GM12865 (cell line): ENCODE measurements around the gene MEIKIN.

ENCODE experiments used
- DNase-seq: peaks from one replicate; pipeline ENCODE4 v3.0.0; 2010; ENCODE audit warnings: low read depth
- H3K4me3 ChIP-seq: 2 replicates; pipeline ENCODE4 v1.5.1; 2011; ENCODE audit warnings: mild to moderate bottlenecking, low read depth, low read length, control low read depth
- TF ChIP-seq, protein P1 (sequence below): IDR thresholded peaks from 2 replicates; pipeline ENCODE4 v1.5.1; 2011; ENCODE audit warnings: low read length, control low read depth, low read depth, inconsistent platforms; ENCODE audit not compliant: insufficient read depth; ENCODE audit errors: missing control alignments

MEIKIN gene

DNA sequence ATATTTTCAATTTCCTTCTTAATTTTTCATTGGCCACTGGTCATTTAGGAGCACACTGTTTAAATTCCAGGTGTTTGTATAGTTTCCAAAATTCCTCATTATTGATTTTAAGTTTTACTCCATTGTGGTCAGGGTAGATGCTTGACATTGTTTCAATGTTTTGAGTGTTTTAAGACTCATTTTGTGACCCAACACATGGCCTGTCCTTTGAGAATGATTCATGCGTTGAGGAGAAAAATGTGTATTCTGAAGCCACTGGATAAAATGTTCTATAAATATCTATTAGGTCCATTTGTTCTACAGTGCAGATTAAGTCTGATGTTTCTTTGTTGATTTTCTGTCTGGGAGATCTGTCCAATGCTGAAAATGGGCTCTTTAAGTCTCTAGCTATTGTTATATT lies 124.2 kb downstream of the MEIKIN start:
- no peak overlapping the region for H3K4me3 ChIP-seq
- TF ChIP-seq, protein P1, sequence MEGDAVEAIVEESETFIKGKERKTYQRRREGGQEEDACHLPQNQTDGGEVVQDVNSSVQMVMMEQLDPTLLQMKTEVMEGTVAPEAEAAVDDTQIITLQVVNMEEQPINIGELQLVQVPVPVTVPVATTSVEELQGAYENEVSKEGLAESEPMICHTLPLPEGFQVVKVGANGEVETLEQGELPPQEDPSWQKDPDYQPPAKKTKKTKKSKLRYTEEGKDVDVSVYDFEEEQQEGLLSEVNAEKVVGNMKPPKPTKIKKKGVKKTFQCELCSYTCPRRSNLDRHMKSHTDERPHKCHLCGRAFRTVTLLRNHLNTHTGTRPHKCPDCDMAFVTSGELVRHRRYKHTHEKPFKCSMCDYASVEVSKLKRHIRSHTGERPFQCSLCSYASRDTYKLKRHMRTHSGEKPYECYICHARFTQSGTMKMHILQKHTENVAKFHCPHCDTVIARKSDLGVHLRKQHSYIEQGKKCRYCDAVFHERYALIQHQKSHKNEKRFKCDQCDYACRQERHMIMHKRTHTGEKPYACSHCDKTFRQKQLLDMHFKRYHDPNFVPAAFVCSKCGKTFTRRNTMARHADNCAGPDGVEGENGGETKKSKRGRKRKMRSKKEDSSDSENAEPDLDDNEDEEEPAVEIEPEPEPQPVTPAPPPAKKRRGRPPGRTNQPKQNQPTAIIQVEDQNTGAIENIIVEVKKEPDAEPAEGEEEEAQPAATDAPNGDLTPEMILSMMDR: no peak
- DNase-seq: no peak

DNA sequence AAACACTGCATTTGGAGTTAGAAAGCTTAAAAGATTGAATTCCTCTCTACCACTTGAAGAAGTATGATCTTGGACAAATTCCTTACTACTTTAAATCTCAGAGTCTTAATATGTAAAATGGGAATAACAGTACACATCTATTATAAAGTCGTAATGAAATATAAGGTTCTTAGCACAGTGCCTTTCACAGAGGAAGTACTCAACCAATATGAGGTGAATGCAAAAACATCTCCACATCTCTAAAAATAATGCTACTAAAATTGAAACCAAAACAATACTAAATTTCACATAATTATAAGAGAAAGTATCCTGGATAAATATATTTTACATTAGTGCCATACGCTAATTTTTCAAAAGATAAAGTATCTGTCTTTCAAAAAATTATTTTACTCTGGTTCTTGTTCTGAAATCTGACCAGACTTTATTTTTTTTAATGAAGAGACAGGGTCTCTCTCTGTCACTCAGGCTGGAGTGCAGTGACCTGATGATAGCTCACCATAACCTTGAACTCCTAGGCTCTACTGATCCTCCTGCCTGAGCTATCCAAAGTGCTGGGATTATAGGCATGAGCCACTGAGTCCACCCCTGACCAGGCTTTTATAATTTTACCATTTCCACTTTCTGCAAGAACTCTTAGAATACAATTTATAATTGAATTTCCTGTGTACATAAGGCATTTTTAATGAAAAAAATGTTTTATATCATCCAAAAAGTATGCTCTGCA lies 127.3 kb downstream of the MEIKIN start:
- H3K4me3 ChIP-seq: no peak overlapping the region
- DNase-seq: no peak
- TF ChIP-seq, protein P1: no peak

DNA sequence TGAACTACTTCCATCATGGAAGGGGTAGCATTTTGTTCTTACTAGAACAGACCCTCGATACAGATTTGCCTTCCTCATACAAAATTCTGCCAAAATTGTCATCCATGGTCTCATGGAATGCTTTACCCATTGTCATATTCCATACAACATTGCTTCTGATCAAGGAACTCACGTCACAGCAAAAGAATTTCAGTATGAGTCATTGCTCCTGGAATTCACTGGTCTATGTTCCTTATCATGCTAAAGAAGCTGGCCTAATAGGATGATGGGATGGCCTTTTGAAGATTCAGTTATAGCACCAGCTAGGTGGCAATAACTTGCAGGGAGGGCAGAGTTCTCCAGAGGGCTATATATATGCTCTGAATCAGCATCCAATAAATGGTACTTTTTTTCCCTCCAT lies 130.5 kb downstream of the MEIKIN start:
- no peak overlapping the region for H3K4me3 ChIP-seq
- no peak for DNase-seq
- TF ChIP-seq, protein P1: no peak

DNA sequence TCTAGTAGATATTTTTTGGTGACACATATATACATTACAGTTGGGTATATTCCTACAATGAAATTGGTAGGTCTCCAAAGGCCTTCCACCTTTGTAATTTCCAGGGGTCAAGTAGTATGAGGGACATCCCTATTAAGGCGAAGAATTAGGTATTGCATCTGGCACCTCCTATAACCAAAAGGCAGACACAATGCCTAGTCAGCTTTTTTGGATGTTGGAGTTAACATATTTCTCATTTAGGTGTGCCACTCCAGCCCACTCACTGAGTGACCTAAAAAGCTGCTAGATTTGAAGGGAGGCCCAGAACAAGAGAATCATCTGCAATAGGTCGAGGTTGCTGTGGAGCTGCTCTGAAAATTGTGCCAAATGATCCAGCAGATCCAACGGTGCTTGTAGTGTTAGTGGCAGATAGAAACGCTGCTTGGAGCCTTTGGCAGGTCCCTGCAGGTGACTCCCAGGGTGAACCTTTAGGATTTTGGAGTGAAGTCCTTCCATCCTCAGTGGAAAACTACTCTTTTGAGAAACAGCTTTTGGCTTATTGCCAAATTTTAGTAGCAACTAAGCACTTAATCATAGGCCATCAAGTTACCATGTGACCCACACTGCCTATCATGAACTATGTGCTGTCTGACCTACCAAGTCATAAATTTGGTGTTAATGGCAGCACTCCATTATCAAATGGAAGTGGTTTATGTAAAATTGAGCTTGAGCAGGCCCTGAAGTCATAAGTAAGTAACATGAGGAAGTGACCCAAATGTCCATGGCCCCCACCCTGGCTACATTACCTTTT lies 132.9 kb downstream of the MEIKIN start:
- TF ChIP-seq, protein P1: no peak
- H3K4me3 ChIP-seq: no peak overlapping the region
- DNase-seq: no peak

DNA sequence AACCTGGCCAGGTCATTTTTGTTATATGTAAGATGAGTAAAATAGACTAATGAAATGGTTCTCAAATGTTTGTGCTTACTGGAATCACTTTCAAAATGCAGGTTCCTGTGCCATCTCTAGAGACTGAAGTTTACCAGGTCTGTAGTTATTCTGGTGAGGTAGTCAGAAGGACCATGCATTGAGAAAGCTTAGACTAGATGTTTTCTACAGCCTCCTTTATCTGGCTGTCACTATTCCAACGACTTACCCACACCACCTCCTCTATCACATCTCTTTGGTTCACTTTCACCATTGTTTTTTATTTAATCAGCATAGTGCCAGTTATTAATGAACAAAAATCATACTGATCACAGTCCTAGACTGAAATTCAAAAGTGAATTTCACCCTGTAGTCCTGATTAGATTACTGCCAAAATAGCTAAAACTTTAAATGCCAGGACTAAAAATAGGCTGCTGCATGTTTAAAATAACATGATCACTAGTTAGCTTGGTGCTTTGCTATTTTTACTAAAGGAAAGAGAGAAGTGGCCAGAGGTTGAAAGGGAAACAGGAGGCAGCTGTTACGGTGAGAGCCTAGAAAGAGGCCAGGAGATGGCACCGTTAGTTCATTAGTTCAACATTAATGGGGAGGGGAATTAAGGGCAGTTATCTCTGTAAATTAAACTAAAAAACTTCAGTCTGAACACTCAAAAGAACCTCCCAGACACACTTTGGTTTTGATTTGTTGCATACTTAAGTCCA lies 134.8 kb downstream of the MEIKIN start:
- H3K4me3 ChIP-seq: no peak overlapping the region
- peak; percentile 53 for DNase-seq
- TF ChIP-seq, protein P1: peak; percentile 31

DNA sequence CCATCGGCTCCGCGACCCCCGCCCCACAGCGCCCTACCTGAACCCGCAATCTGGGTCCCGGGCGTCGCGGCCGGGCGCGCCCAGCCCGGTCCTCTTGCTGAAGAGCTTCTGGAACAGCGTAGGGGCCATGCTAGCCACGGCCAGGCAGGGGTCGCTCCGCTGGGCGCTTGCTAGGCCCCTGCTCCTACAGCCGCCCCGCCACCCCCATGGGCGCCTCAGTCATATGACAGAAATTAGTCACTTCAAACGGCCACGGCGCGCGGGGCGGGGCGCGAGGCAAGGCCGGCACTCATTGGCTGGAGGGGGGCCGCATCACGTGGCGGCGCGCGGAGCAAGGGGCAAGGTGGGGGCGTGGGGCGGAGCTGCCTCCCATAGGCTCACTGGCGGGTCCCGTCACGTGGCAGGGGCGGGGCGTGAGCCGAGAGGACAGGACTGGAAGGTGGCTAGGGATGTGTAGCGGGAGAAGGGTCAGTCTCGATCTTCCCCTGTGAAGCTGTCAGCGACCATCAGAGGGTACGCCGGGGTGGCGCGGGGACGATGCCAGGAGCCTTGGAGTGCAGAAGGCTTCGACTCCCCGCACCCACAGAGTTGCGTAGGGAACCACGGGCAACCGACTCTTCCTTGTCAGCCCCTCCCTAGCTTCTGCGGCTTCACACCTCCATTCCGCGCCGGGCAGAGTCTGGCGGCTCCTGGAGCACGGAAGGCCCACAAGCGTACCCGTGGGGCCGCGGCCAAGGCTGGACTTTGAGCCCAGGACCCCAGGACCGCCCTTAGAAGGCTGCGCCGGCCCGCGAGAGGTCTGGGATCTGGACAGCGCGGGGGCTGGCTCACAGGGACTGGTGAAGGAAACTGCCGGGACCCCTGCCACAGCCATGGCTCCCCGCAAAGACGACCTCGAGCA lies 148.4 kb downstream of the MEIKIN start, which contains the start of gene FNIP1:
TSS of gene FNIP1 (minus strand) at position 225 of the 901 bp plus-strand sequence. CDS start at position 129, 96 bp downstream.
- DNase-seq: peak; percentile 98
- TF ChIP-seq, protein P1: no peak
- H3K4me3 ChIP-seq: peak within 1 kb of the TSS; percentile 75
